Heart right ventricle (tissue), 16 donors: ENCODE data around the gene C21orf91. TPM values are rescaled to one million over a fixed set of nuclear protein-coding genes. Genes with fewer than 3 reads are reported as not detected.

Experiments
- ATAC-seq, 8 donors: fragments of 200-7000 bp; cut with Tn5 transposase; one replicate each; pipeline ENCODE4 v1.9.1; 2020; ENCODE audit warnings: mild to moderate bottlenecking in 8 of 8, moderate library complexity in 8 of 8, moderate number of reproducible peaks in 1 of 8
- DNase-seq, 2 donors: peaks; one replicate each; pipeline ENCODE4 v3.0.0-alpha.2; 2020
- H3K27ac ChIP-seq, 10 donors: fragments of 200-600 bp; sonication (generic) in 2 of 10; one replicate each; pipeline versions ENCODE4 v1.5.0 to v1.8.0; 2020 to 2022; ENCODE audit warnings: mild to moderate bottlenecking in 3 of 10
- H3K27me3 ChIP-seq, 7 donors: fragments of 200-600 bp; one replicate each; pipeline ENCODE4 v1.8.0; 2021 to 2022; ENCODE audit warnings: mild to moderate bottlenecking in 2 of 7
- H3K36me3 ChIP-seq, 9 donors: fragments of 200-600 bp; sonication (generic) in 1 of 9; one replicate each; pipeline versions ENCODE4 v1.5.0 to v1.8.0; 2020 to 2022; ENCODE audit warnings: mild to moderate bottlenecking in 2 of 9
- H3K4me1 ChIP-seq, 9 donors: fragments of 200-600 bp; sonication (generic) in 1 of 9; one replicate each; pipeline versions ENCODE4 v1.5.0 to v1.8.0; 2020 to 2022; ENCODE audit warnings: mild to moderate bottlenecking in 4 of 9
- H3K4me3 ChIP-seq, 10 donors: fragments of 200-600 bp; sonication (generic) in 2 of 10; one replicate each; pipeline versions ENCODE4 v1.5.0 to v1.8.0; 2020 to 2022; ENCODE audit warnings: mild to moderate bottlenecking in 7 of 10, moderate library complexity in 2 of 10
- H3K9me3 ChIP-seq, 11 donors: fragments of 200-600 bp in 10 of 11; sonication (generic) in 2 of 11; one replicate each; pipeline versions ENCODE4 v1.5.0 to v1.8.0; 2013 to 2022; ENCODE audit warnings: mild to moderate bottlenecking in 2 of 11, control low read depth in 1 of 11, moderate library complexity in 1 of 11
- CTCF ChIP-seq, 9 donors: fragments of 200-600 bp; sonication (generic) in 2 of 9; IDR thresholded peaks; one replicate each; pipeline versions ENCODE4 v1.5.0 to v1.8.0; 2021 to 2022; ENCODE audit warnings: antibody characterized with exemption in 9 of 9, mild to moderate bottlenecking in 5 of 9, moderate library complexity in 1 of 9
- WGBS, 2 donors: extraction: QIAGEN DNeasy Blood & Tissue Kit; methylation state at CpG; one replicate each; pipeline ENCODE4 v1.1.7; 2013; ENCODE audit warnings: inconsistent platforms in 1 of 2; 5-methylcytosine and 5-hydroxymethylcytosine counted together
- intact Hi-C, 10 donors: fragments of 100-400 bp; cut with DNase I; formaldehyde crosslinking; loops; one replicate each; pipeline versions ENCODE4 v1.11.1 to v1.14.2; 2022
- polyA plus RNA-seq, 2 donors: library from polyadenylated mRNA; stranded (reverse); fragments of 200-250 nt; gene quantifications; one replicate each; pipeline ENCODE4 v1.2.3, GENCODE V29; 2013
- total RNA-seq, 10 donors: library from RNA; stranded (reverse); fragmentation: NEBNext Ultra II Directional in 3 of 10; extraction: Animal tissue kit (Norgen Biotek cat#: 25700) in 3 of 10; gene quantifications; one replicate each; pipeline versions ENCODE4 v1.2.1 to v1.2.4, GENCODE V29; 2021 to 2023
- donor health status: Arrhythmogenic right ventricular cardiomyopathy.
- donor health status: ischemic (EF 13 %, LVEDD 7.1; RV severe dilation, severe dysfunction).
- donor health status: healthy with polysubstance abuse.
- donor health status: DM: no; HTN: yes; CAD: no.
- donor health status: DM: no; HTN: no; CAD: no.
- donor health status: ischemic (EF 25% LVEDD 6.9; RV normal size, moderate dysfunction).
- donor health status: ischemic (EF 25% LVEDD 5.7; RV mildly dilated, moderate dysfunction).
- donor health status: healthy.
- donor health status: DM: yes; HTN: yes; CAD: no.
- donor health status: Ischemic cardiomyopathy.
- donor health status: ischemic (EF 35%, LVEDD 5.7; RV mildly dilated, moderate dysfunction).
- donor health status: nonischemic (EF 11% LVEDD 7.7; RV severe dilation, severe dysfunction).
- donor health status: DM: yes; HTN: yes; CAD: no.
- donor health status: PGD.
- donor health status: ischemic (EF 29% LVEDD 5.4; RV normal size, mild dysfunction).
- donor health status: nonischemic (EF 23%, LVEDD 6.1; RV moderate dilation, normal function).

Gene C21orf91
- total and polyA plus RNA-seq, 12 donors = 2.3 to 18.9 (median 10.6) TPM

- Histone ChIP-seq H3K27ac (peak overlapping the region in 2 of 10 donors; percentile 5 to 16), H3K4me1 (peaks cover 0 to 13% (median 0%) of the 10 kb centered on the region in 9 donors), H3K4me3 (no peak overlapping the region), H3K36me3 (no peaks in the 10 kb centered on the region), H3K9me3 (no peaks in the 10 kb centered on the region), H3K27me3 (no peaks in the 10 kb centered on the region)
- no peak for DNase-seq
- peak in 3 of 8 donors; percentile 28 to 57 (median 30) for ATAC-seq
- intact Hi-C loops = no loop called here
- 66 to 69% methylated on average over 4 of the region's 4 CpGs for WGBS, 2 donors
- no peak for TF ChIP-seq CTCF (IDR thresholded peaks at IDR 0.05)
Observed at GRCh38 chr21:17759511-17760178, 59.5 kb downstream of the C21orf91 start.

- TF ChIP-seq CTCF (IDR thresholded peaks at IDR 0.05) = no peak
- peak in 6 of 8 donors; percentile 21 to 68 (median 44) for ATAC-seq
- intact Hi-C loops = no loop called here
- no peak for DNase-seq
- H3K9me3 ChIP-seq = no peaks in the 10 kb centered on the region
- no peaks in the 10 kb centered on the region for H3K36me3 ChIP-seq
- WGBS, 2 donors = 51 to 56% methylated on average over 4 of the region's 4 CpGs
- H3K4me3 ChIP-seq = no peak overlapping the region
- peaks cover 0 to 13% (median 0%) of the 10 kb centered on the region in 9 donors for H3K4me1 ChIP-seq
- no peaks in the 10 kb centered on the region for H3K27me3 ChIP-seq
- peak overlapping the region in 1 of 10 donors; percentile 5 for H3K27ac ChIP-seq
Observed at GRCh38 chr21:17758683-17759082, 60.5 kb downstream of the C21orf91 start.

GRCh38 chr21:17757671-17758070 is 61.5 kb downstream of the C21orf91 start:
- Histone ChIP-seq H3K27ac (no peak overlapping the region), H3K4me3 (no peak overlapping the region), H3K4me1 (peaks cover 0 to 13% (median 0%) of the 10 kb centered on the region in 9 donors), H3K9me3 (no peaks in the 10 kb centered on the region), H3K27me3 (no peaks in the 10 kb centered on the region), H3K36me3 (no peaks in the 10 kb centered on the region)
- 91 to 93% methylated on average over 19 to 20 of the region's 20 CpGs for WGBS, 2 donors
- intact Hi-C loops = no loop called here
- TF ChIP-seq CTCF (IDR thresholded peaks at IDR 0.05) = no peak
- DNase-seq (no peak), ATAC-seq (no peak)

- no peak for TF ChIP-seq CTCF (IDR thresholded peaks at IDR 0.05)
- intact Hi-C loops = no loop called here
- Histone ChIP-seq H3K4me3 (no peak overlapping the region), H3K9me3 (peaks cover 0 to 10% (median 0%) of the 10 kb centered on the region in 11 donors), H3K27ac (no peak overlapping the region), H3K36me3 (no peaks in the 10 kb centered on the region), H3K4me1 (peaks cover 0 to 11% (median 0%) of the 10 kb centered on the region in 9 donors), H3K27me3 (no peaks in the 10 kb centered on the region)
- WGBS, 2 donors = 50 to 69% methylated on average over 2 of the region's 2 CpGs
- DNase-seq (no peak), ATAC-seq (no peak)
Observed at GRCh38 chr21:17753736-17754135, 65.4 kb downstream of the C21orf91 start.
